Activated CD8-positive, alpha-beta memory T cell treated with anti-CD3 and anti-CD28 coated beads for 36 hours (primary cell): ENCODE measurements around the gene DDX17. TPM values are rescaled to one million over a fixed set of nuclear protein-coding genes. Genes with fewer than 3 reads are reported as not detected.

ENCODE experiments used
- CTCF ChIA-PET: fragments of 350-600 bp; sonication (Branson Sonifier 250); formaldehyde crosslinking; loops from one replicate; lab custom pipeline; 2021; ENCODE audit warnings: antibody characterized with exemption; lab: Charles Lee
- POLR2A ChIA-PET: fragments of 350-600 bp; sonication (Branson Sonifier 250); formaldehyde crosslinking; loops from one replicate; lab custom pipeline; 2021; ENCODE audit warnings: antibody characterized with exemption; lab: Charles Lee
- total RNA-seq, 2 experiments: library from RNA; stranded (reverse); gene quantifications; one replicate each; pipeline ENCODE4 v1.2.3, GENCODE V29; 2021

DDX17 gene
- total RNA-seq, 2 experiments from 2014 or later, result 320 to 341 TPM

- POLR2A ChIA-PET, result interaction anchor here (0.5 kb wide), 1 partner anchor 45 kb away, joined by 4 read pairs; no protein-coding TSS in a partner anchor
- CTCF ChIA-PET, result interaction anchor here (1.0 kb wide), 2 partner anchors 10 to 74 kb away, joined by 3 to 4 read pairs; no protein-coding TSS in a partner anchor
Observed at GRCh38 chr22:38497869-38498268, 8.2 kb downstream of the DDX17 start.

- POLR2A ChIA-PET, result interaction anchor here (1.2 kb wide), 1 partner anchor 10 kb away, joined by 5 read pairs; no protein-coding TSS in a partner anchor
- CTCF ChIA-PET, result interaction anchor here (0.6 kb wide), 1 partner anchor 33 kb away, joined by 3 read pairs; no protein-coding TSS in a partner anchor
Observed at GRCh38 chr22:38494939-38495338, 11.2 kb downstream of the DDX17 start.

- CTCF ChIA-PET, result interaction anchor here (0.6 kb wide), 1 partner anchor 33 kb away, joined by 3 read pairs; no protein-coding TSS in a partner anchor
- POLR2A ChIA-PET, result interaction anchor here (0.5 to 1.2 kb wide), 3 partner anchors 9 to 96 kb away, joined by 3 to 5 read pairs (median 3); no protein-coding TSS in a partner anchor
Observed at GRCh38 chr22:38494498-38494897, 11.6 kb downstream of the DDX17 start.

- ChIA-PET CTCF (no interaction called here), POLR2A (no interaction called here)
Observed at GRCh38 chr22:38491707-38492348, 14.3 kb downstream of the DDX17 start.

- CTCF ChIA-PET, result no interaction called here
- POLR2A ChIA-PET, result interaction anchor here (0.9 to 1.4 kb wide), 2 partner anchors 10 to 11 kb away, joined by 3 to 5 read pairs; no protein-coding TSS in a partner anchor
Observed at GRCh38 chr22:38490915-38491314, 15.2 kb downstream of the DDX17 start.

GRCh38 chr22:38490475-38490874 is 15.6 kb downstream of the DDX17 start:
- ChIA-PET CTCF (no interaction called here), POLR2A (interaction anchor here (0.8 to 1.4 kb wide), 3 partner anchors 10 to 14 kb away, joined by 3 to 5 read pairs (median 5); no protein-coding TSS in a partner anchor)

- ChIA-PET CTCF (no interaction called here), POLR2A (interaction anchor here (0.5 to 1.4 kb wide), 5 partner anchors 9 to 14 kb away, joined by 3 to 5 read pairs (median 4); no protein-coding TSS in a partner anchor)
Observed at GRCh38 chr22:38489561-38490145, 16.5 kb downstream of the DDX17 start.

GRCh38 chr22:38489142-38489541 is 17.0 kb downstream of the DDX17 start:
- ChIA-PET CTCF (no interaction called here), POLR2A (interaction anchor here (0.8 kb wide), 1 partner anchor 14 kb away, joined by 3 read pairs; no protein-coding TSS in a partner anchor)

- CTCF ChIA-PET, result interaction anchor here (0.6 to 1.4 kb wide), 2 partner anchors 9 to 197 kb away, joined by 4 read pairs; no protein-coding TSS in a partner anchor
- POLR2A ChIA-PET, result no interaction called here
Observed at GRCh38 chr22:38487946-38488345, 18.2 kb downstream of the DDX17 start.

GRCh38 chr22:38485783-38486182 is 20.3 kb downstream of the DDX17 start:
- CTCF ChIA-PET, result interaction anchor here (0.7 kb wide), 1 partner anchor 50 kb away, joined by 4 read pairs; no protein-coding TSS in a partner anchor
- POLR2A ChIA-PET, result no interaction called here

- POLR2A ChIA-PET, result interaction anchor here (0.8 kb wide), 1 partner anchor 17 kb away, joined by 3 read pairs; no protein-coding TSS in a partner anchor
- CTCF ChIA-PET, result no interaction called here
Observed at GRCh38 chr22:38484244-38484643, 21.9 kb downstream of the DDX17 start.

GRCh38 chr22:38482662-38483308 is 23.3 kb downstream of the DDX17 start:
- ChIA-PET POLR2A (no interaction called here), CTCF (no interaction called here)

- CTCF ChIA-PET, result interaction anchor here (1.2 kb wide), 1 partner anchor 19 kb away, joined by 4 read pairs; no protein-coding TSS in a partner anchor
Observed at GRCh38 chr22:38481871-38482332, 24.2 kb downstream of the DDX17 start.

GRCh38 chr22:38481162-38481870 is 24.8 kb downstream of the DDX17 start:
- POLR2A ChIA-PET, result interaction anchor here (0.6 to 1.9 kb wide), 4 partner anchors 9 to 211 kb away, joined by 3 to 8 read pairs (median 6); no protein-coding TSS in a partner anchor
- CTCF ChIA-PET, result interaction anchor here (1.2 kb wide), 1 partner anchor 18 kb away, joined by 4 read pairs; no protein-coding TSS in a partner anchor

More at GRCh38 chr22:38481871-38482332, 24.2 kb downstream of the DDX17 start:
- POLR2A ChIA-PET, result interaction anchor here (0.9 to 1.9 kb wide), 2 partner anchors 21 to 211 kb away, joined by 3 to 8 read pairs; no protein-coding TSS in a partner anchor

- ChIA-PET CTCF (interaction anchor here (1.0 kb wide), 1 partner anchor 11 kb away, joined by 3 read pairs; no protein-coding TSS in a partner anchor), POLR2A (interaction anchor here (0.6 kb wide), 2 partner anchors 11 to 15 kb away, joined by 3 read pairs; no protein-coding TSS in a partner anchor)
Observed at GRCh38 chr22:38479096-38479837, 26.8 kb downstream of the DDX17 start.

- CTCF ChIA-PET, result no interaction called here
Observed at GRCh38 chr22:38477585-38477984, 28.5 kb downstream of the DDX17 start.

GRCh38 chr22:38474003-38474607 is 32.0 kb downstream of the DDX17 start:
- CTCF ChIA-PET, result interaction anchor here (0.7 kb wide), 1 partner anchor 39 kb away, joined by 4 read pairs; no protein-coding TSS in a partner anchor
- POLR2A ChIA-PET, result no interaction called here

More at GRCh38 chr22:38477585-38477984, 28.5 kb downstream of the DDX17 start:
- POLR2A ChIA-PET, result no interaction called here
